AG09319 (cell line): Measurements from ENCODE around the gene AGPAT3.

Experiments
- DNase-seq: peaks from one replicate; pipeline ENCODE4 v3.0.0-alpha.2; 2010; ENCODE audit warnings: low read depth; ENCODE audit errors: extremely low read depth
- CTCF ChIP-seq: IDR thresholded peaks from 2 replicates; pipeline ENCODE4 v1.5.1; 2011; ENCODE audit warnings: low read depth, mild to moderate bottlenecking, inconsistent platforms, low read length, moderate library complexity

The AGPAT3 gene

DNA sequence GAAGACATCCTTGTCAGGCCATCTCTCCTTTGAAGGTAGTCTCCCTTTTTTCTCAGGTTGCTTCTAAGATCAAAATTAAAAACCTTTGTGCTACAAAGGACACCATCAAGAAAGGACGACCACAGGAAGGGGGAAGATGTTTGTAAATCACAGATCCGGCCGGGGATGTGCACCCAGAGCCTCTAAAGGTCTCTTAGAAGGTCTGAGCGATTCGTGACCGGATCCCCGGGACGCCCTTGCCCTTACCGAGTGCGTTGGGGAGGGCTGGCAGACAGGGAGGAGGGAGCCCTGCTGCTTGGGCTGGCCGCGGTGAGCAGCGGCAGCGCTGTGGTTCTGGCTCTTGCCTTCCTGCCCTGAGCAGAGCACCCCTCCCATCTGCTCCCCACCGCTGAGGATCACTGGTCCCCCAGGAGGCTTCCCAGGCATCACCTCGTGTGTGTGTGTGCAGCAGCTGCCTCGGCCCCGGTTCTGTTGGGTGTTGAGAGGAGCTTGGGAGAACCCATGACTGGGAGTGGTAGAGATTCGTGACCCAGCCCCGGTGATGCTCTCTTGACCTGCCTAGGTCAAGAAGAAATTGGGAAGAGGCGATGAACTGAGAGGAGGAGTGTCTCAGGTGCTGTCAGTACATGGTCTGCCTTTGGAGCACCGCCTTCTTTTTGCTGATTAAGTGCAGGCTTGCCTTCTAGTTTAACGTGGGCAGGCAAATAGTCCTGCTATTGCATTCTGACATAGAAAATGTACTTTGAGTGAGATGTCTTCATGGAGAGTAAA is 34.5 kb downstream of the AGPAT3 start:
- TF ChIP-seq CTCF, result no peak
- DNase-seq, result no peak

GRCh38 chr21:43900078-43900385 is 35.0 kb downstream of the AGPAT3 start:
- TF ChIP-seq CTCF, result no peak
- no peak for DNase-seq

GRCh38 chr21:43900690-43901089 is 35.7 kb downstream of the AGPAT3 start:
- DNase-seq, result no peak
- no peak for TF ChIP-seq CTCF

- no peak for TF ChIP-seq CTCF
- DNase-seq, result no peak
These were observed 37.4 kb downstream of the AGPAT3 start for GRCh38 chr21:43902441-43902840.

GRCh38 chr21:43903451-43904091 is 38.5 kb downstream of the AGPAT3 start:
- DNase-seq, result no peak
- no peak for TF ChIP-seq CTCF

DNA sequence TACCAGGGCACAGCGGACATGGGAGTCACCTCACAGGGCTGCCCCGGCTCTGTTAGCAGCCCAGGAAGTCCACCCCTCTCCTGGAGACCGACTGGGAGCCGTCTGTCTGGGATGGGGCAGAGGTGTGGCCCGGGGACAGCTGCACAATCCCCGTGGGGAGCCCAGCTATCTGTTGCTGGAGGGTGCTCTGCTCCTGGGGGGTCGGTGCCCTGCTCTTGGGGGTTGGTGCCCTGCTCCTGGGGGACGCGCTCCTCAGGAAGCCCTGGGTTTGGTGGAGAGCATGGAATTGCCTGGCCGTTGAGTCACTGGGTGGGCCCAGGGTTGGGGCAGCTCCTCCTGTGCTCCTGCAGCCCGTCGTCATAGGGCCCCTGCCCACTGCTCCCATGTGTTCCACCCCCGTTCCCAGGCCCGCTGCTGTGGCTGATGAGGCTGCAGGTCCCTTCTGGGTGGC is 39.3 kb downstream of the AGPAT3 start:
- no peak for TF ChIP-seq CTCF

GRCh38 chr21:43905726-43906455 is 40.9 kb downstream of the AGPAT3 start:
- no peak for DNase-seq
- no peak for TF ChIP-seq CTCF

More for the DNA sequence above, 39.3 kb downstream of the AGPAT3 start:
- DNase-seq, result no peak
